BE2C (cell line): ENCODE data around the gene SMAGP.

Experiments
- DNase-seq: peaks from one replicate; pipeline ENCODE4 v3.0.0-alpha.2; 2020
- H3K27me3 ChIP-seq: fragments of 250-450 bp; sonication (Bioruptor Pico); 2 replicates; pipeline ENCODE4 v1.5.1; 2020; ENCODE audit warnings: mild to moderate bottlenecking
- H3K36me3 ChIP-seq: fragments of 250-450 bp; sonication (Bioruptor Pico); 2 replicates; pipeline ENCODE4 v1.5.1; 2020; ENCODE audit warnings: mild to moderate bottlenecking
- H3K4me1 ChIP-seq: fragments of 250-450 bp; sonication (Bioruptor Pico); 2 replicates; pipeline ENCODE4 v1.5.1; 2020
- H3K4me3 ChIP-seq: 2 replicates; pipeline ENCODE4 v1.5.1; 2011; ENCODE audit warnings: low read depth, low read length
- H3K9me3 ChIP-seq: fragments of 250-450 bp; sonication (Bioruptor Pico); 2 replicates; pipeline ENCODE4 v1.5.1; 2020
- CTCF ChIP-seq: IDR thresholded peaks from 2 replicates; pipeline ENCODE4 v1.5.1; 2012; ENCODE audit warnings: mild to moderate bottlenecking, low read depth, low read length

SMAGP gene

GRCh38 chr12:51219322-51219721, 50.9 kb downstream of the SMAGP start:
- TF ChIP-seq CTCF: no peak
- H3K27me3 ChIP-seq: no peaks in the 10 kb centered on the region
- DNase-seq: no peak
- H3K4me3 ChIP-seq: peak overlapping the region; percentile 76
- no peaks in the 10 kb centered on the region for H3K9me3 ChIP-seq
- no peaks in the 10 kb centered on the region for H3K36me3 ChIP-seq
- H3K4me1 ChIP-seq: peaks cover 5% of the 10 kb centered on the region

- Histone ChIP-seq H3K27me3 (no peaks in the 10 kb centered on the region), H3K4me1 (peaks cover 5% of the 10 kb centered on the region), H3K36me3 (peaks cover 2% of the 10 kb centered on the region; the same call in 1 of the 2 replicates), H3K9me3 (no peaks in the 10 kb centered on the region), H3K4me3 (peak overlapping the region; percentile 76)
- no peak for TF ChIP-seq CTCF
- peak; percentile 38 for DNase-seq
Observed at GRCh38 chr12:51218607-51219161, 51.5 kb downstream of the SMAGP start.

GRCh38 chr12:51217968-51218606, 52.1 kb downstream of the SMAGP start, which contains the start of gene POU6F1:
TSS of gene POU6F1 (minus strand) at chr12:51218062. CDS start at chr12:51206836, 11,226 bp downstream.
- peaks cover 3% of the 10 kb centered on the region; the same call in 1 of the 2 replicates for H3K36me3 ChIP-seq

GRCh38 chr12:51217133-51217967, 52.9 kb downstream of the SMAGP start:
- H3K36me3 ChIP-seq: peaks cover 3% of the 10 kb centered on the region; the same call in 1 of the 2 replicates

More at GRCh38 chr12:51217968-51218606, 52.1 kb downstream of the SMAGP start, which contains the start of gene POU6F1:
- Histone ChIP-seq H3K4me1 (peaks cover 5% of the 10 kb centered on the region), H3K27me3 (no peaks in the 10 kb centered on the region), H3K4me3 (peak within 1 kb of the TSS; percentile 76), H3K9me3 (no peaks in the 10 kb centered on the region)
- peak; percentile 85 for DNase-seq
- peak; percentile 50 for TF ChIP-seq CTCF

GRCh38 chr12:51216642-51217041, 53.6 kb downstream of the SMAGP start:
- DNase-seq: no peak
- H3K27me3 ChIP-seq: no peaks in the 10 kb centered on the region
- H3K9me3 ChIP-seq: no peaks in the 10 kb centered on the region
- H3K4me3 ChIP-seq: peak overlapping the region; percentile 76
- H3K36me3 ChIP-seq: peaks cover 3% of the 10 kb centered on the region; the same call in 1 of the 2 replicates
- TF ChIP-seq CTCF: no peak
- peaks cover 5% of the 10 kb centered on the region for H3K4me1 ChIP-seq

More at GRCh38 chr12:51217133-51217967, 52.9 kb downstream of the SMAGP start:
- TF ChIP-seq CTCF: no peak; the same call in 1 of the 2 replicates
- Histone ChIP-seq H3K27me3 (no peaks in the 10 kb centered on the region), H3K4me3 (peak overlapping the region; percentile 76), H3K4me1 (peaks cover 5% of the 10 kb centered on the region), H3K9me3 (no peaks in the 10 kb centered on the region)
- DNase-seq: peak; percentile 59
